ENCODE measurements around the gene DOCK7. TPM values are rescaled to one million over a fixed set of nuclear protein-coding genes. Genes with fewer than 3 reads are reported as not detected.

Gene DOCK7
- total and polyA plus RNA-seq, 2 experiments from 2014 or later: 41.5 to 83.8 TPM

GRCh38 chr1:62426794-62427193 is 261.4 kb downstream of the DOCK7 start:
- Histone ChIP-seq H3F3A (ENCODE audit: insufficient read depth) (no peaks in the 10 kb centered on the region), H3K4me1 (ENCODE audit: insufficient read depth) (peaks cover 9% of the 10 kb centered on the region), H3K79me2 (ENCODE audit: insufficient read depth) (no peaks in the 10 kb centered on the region), H4K20me1 (ENCODE audit: insufficient read depth) (no peaks in the 10 kb centered on the region), H3K36me3 (ENCODE audit: low read depth) (no peaks in the 10 kb centered on the region), H3K9ac (no peak overlapping the region), H3K9me3 (ENCODE audit: low read depth) (no peaks in the 10 kb centered on the region), H3K27ac (no peak overlapping the region), H3K4me3 (no peak overlapping the region), H2AFZ (0 out of 2 replicates have a peak overlapping the region, but pooled peaks have one; percentile 54), H3K9me2 (ENCODE audit: insufficient read depth) (no peaks in the 10 kb centered on the region), H3K4me2 (ENCODE audit: unreplicated experiment) (no peak overlapping the region), H3K27me3 (replicated peaks; ENCODE audit: insufficient read depth) (no peaks in the 10 kb centered on the region)
- TF ChIP-seq EZH2 (IDR thresholded peaks at IDR 0.05; ENCODE audit: insufficient read depth, poor library complexity, severe bottlenecking) (no peak), EZH2phosphoT487 (IDR thresholded peaks at IDR 0.05; ENCODE audit: insufficient read depth, low read depth) (no peak)
- WGBS, 2 experiments (ENCODE audit: low coverage in 1 of 2, low lambda C conversion rate in 2 of 2, missing lambda C conversion rate in 2 of 2): 90 to 96% methylated on average over 1 of the region's 1 CpG
- in situ Hi-C loops (cut with MboI): no loop called here
- DNase-seq: no peak

GRCh38 chr1:62426237-62426636 is 261.9 kb downstream of the DOCK7 start:
- TF ChIP-seq EZH2 (IDR thresholded peaks at IDR 0.05; ENCODE audit: insufficient read depth, poor library complexity, severe bottlenecking) (no peak), EZH2phosphoT487 (IDR thresholded peaks at IDR 0.05; ENCODE audit: insufficient read depth, low read depth) (no peak)
- in situ Hi-C loops (cut with MboI): no loop called here
- H3K36me3 ChIP-seq (ENCODE audit: low read depth): no peaks in the 10 kb centered on the region
- no peak overlapping the region for H3K4me2 ChIP-seq (ENCODE audit: unreplicated experiment)
- no peaks in the 10 kb centered on the region for H3K79me2 ChIP-seq (ENCODE audit: insufficient read depth)
- no peak overlapping the region for H3K9ac ChIP-seq
- peaks cover 9% of the 10 kb centered on the region for H3K4me1 ChIP-seq (ENCODE audit: insufficient read depth)
- no peaks in the 10 kb centered on the region for H3K27me3 ChIP-seq (replicated peaks; ENCODE audit: insufficient read depth)
- 38 to 61% methylated on average over 3 of the region's 3 CpGs for WGBS, 2 experiments (ENCODE audit: low coverage in 1 of 2, low lambda C conversion rate in 2 of 2, missing lambda C conversion rate in 2 of 2)
- no peaks in the 10 kb centered on the region for H3K9me3 ChIP-seq (ENCODE audit: low read depth)
- H3K4me3 ChIP-seq: no peak overlapping the region
- H3K27ac ChIP-seq: no peak overlapping the region
- H2AFZ ChIP-seq: peak overlapping the region; percentile 54
- no peaks in the 10 kb centered on the region for H4K20me1 ChIP-seq (ENCODE audit: insufficient read depth)
- no peak for DNase-seq
- no peaks in the 10 kb centered on the region for H3F3A ChIP-seq (ENCODE audit: insufficient read depth)
- no peaks in the 10 kb centered on the region for H3K9me2 ChIP-seq (ENCODE audit: insufficient read depth)

GRCh38 chr1:62425041-62425440 is 263.1 kb downstream of the DOCK7 start:
- Histone ChIP-seq H3K9me2 (ENCODE audit: insufficient read depth) (no peaks in the 10 kb centered on the region), H3K27ac (no peak overlapping the region), H3K4me2 (ENCODE audit: unreplicated experiment) (peak overlapping the region; percentile 25), H3K9me3 (ENCODE audit: low read depth) (no peaks in the 10 kb centered on the region), H3K27me3 (replicated peaks; ENCODE audit: insufficient read depth) (no peaks in the 10 kb centered on the region), H3K4me3 (no peak overlapping the region), H2AFZ (peak overlapping the region; percentile 71; the same call in 1 of the 2 replicates), H4K20me1 (ENCODE audit: insufficient read depth) (no peaks in the 10 kb centered on the region), H3K36me3 (ENCODE audit: low read depth) (no peaks in the 10 kb centered on the region), H3K79me2 (ENCODE audit: insufficient read depth) (no peaks in the 10 kb centered on the region), H3K9ac (no peak overlapping the region), H3F3A (ENCODE audit: insufficient read depth) (no peaks in the 10 kb centered on the region), H3K4me1 (ENCODE audit: insufficient read depth) (peaks cover 9% of the 10 kb centered on the region)
- in situ Hi-C loops (cut with MboI): no loop called here
- TF ChIP-seq EZH2phosphoT487 (IDR thresholded peaks at IDR 0.05; ENCODE audit: insufficient read depth, low read depth): no peak
- no peak for TF ChIP-seq EZH2 (IDR thresholded peaks at IDR 0.05; ENCODE audit: insufficient read depth, poor library complexity, severe bottlenecking)
- WGBS, 2 experiments (ENCODE audit: low coverage in 1 of 2, low lambda C conversion rate in 2 of 2, missing lambda C conversion rate in 2 of 2): 78 to 79% methylated on average over 5 of the region's 5 CpGs
- DNase-seq: no peak

- DNase-seq: peak; percentile 54
- Histone ChIP-seq H3K4me2 (ENCODE audit: unreplicated experiment) (peak overlapping the region; percentile 25), H3K4me3 (no peak overlapping the region), H3K9ac (no peak overlapping the region), H3K4me1 (ENCODE audit: insufficient read depth) (peaks cover 9% of the 10 kb centered on the region), H4K20me1 (ENCODE audit: insufficient read depth) (no peaks in the 10 kb centered on the region), H3K27me3 (replicated peaks; ENCODE audit: insufficient read depth) (no peaks in the 10 kb centered on the region), H3K9me3 (ENCODE audit: low read depth) (no peaks in the 10 kb centered on the region), H3K79me2 (ENCODE audit: insufficient read depth) (no peaks in the 10 kb centered on the region), H3K27ac (no peak overlapping the region), H3K36me3 (ENCODE audit: low read depth) (no peaks in the 10 kb centered on the region), H3K9me2 (ENCODE audit: insufficient read depth) (no peaks in the 10 kb centered on the region), H2AFZ (peak overlapping the region; percentile 71), H3F3A (ENCODE audit: insufficient read depth) (no peaks in the 10 kb centered on the region)
- WGBS, 2 experiments (ENCODE audit: low coverage in 1 of 2, low lambda C conversion rate in 2 of 2, missing lambda C conversion rate in 2 of 2): 9 to 13% methylated on average over 4 of the region's 4 CpGs
- TF ChIP-seq EZH2 (IDR thresholded peaks at IDR 0.05; ENCODE audit: insufficient read depth, poor library complexity, severe bottlenecking) (no peak), EZH2phosphoT487 (IDR thresholded peaks at IDR 0.05; ENCODE audit: insufficient read depth, low read depth) (no peak)
- in situ Hi-C loops (cut with MboI): no loop called here
Observed at GRCh38 chr1:62424411-62424810, 263.8 kb downstream of the DOCK7 start.

Measured in GM23248 (cell line).